Kidney epithelial cell (primary cell): ENCODE data around the gene USP12. TPM values are rescaled to one million over a fixed set of nuclear protein-coding genes. Genes with fewer than 3 reads are reported as not detected.

Source experiments
- DNase-seq: peaks from one replicate; pipeline ENCODE4 v3.0.0-alpha.2; 2010; ENCODE audit warnings: low read depth
- H3K27me3 ChIP-seq: 2 replicates; pipeline ENCODE4 v1.6.0; 2011; ENCODE audit warnings: low read length; ENCODE audit not compliant: control insufficient read depth, insufficient read depth
- H3K36me3 ChIP-seq: 2 replicates; pipeline ENCODE4 v1.5.1; 2011; ENCODE audit warnings: low read length; ENCODE audit not compliant: control insufficient read depth, insufficient read depth
- H3K4me3 ChIP-seq: 2 replicates; pipeline ENCODE4 v1.5.1; 2011; ENCODE audit warnings: low read depth, mild to moderate bottlenecking, control low read depth, low read length
- total RNA-seq: library from RNA; depleted of rRNA; stranded (reverse); fragments of >200 nt; gene quantifications from 2 replicates; pipeline ENCODE4 v1.2.3, GENCODE V29; 2015
- TF ChIP-seq, protein P1 (sequence below): IDR thresholded peaks from 2 replicates; pipeline ENCODE4 v1.5.1; 2011; ENCODE audit warnings: mild to moderate bottlenecking, moderate library complexity, low read length, control low read depth, inconsistent platforms; ENCODE audit not compliant: insufficient read depth, poor library complexity, severe bottlenecking

Gene USP12
- total RNA-seq, 1 donor from 2014 or later: 13.8 TPM

GRCh38 chr13:27110056-27110746, 61.4 kb downstream of the USP12 start:
- Histone ChIP-seq H3K4me3 (no peak overlapping the region), H3K36me3 (no peaks in the 10 kb centered on the region), H3K27me3 (no peaks in the 10 kb centered on the region)
- DNase-seq: no peak
- TF ChIP-seq, protein P1, sequence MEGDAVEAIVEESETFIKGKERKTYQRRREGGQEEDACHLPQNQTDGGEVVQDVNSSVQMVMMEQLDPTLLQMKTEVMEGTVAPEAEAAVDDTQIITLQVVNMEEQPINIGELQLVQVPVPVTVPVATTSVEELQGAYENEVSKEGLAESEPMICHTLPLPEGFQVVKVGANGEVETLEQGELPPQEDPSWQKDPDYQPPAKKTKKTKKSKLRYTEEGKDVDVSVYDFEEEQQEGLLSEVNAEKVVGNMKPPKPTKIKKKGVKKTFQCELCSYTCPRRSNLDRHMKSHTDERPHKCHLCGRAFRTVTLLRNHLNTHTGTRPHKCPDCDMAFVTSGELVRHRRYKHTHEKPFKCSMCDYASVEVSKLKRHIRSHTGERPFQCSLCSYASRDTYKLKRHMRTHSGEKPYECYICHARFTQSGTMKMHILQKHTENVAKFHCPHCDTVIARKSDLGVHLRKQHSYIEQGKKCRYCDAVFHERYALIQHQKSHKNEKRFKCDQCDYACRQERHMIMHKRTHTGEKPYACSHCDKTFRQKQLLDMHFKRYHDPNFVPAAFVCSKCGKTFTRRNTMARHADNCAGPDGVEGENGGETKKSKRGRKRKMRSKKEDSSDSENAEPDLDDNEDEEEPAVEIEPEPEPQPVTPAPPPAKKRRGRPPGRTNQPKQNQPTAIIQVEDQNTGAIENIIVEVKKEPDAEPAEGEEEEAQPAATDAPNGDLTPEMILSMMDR: no peak

DNA sequence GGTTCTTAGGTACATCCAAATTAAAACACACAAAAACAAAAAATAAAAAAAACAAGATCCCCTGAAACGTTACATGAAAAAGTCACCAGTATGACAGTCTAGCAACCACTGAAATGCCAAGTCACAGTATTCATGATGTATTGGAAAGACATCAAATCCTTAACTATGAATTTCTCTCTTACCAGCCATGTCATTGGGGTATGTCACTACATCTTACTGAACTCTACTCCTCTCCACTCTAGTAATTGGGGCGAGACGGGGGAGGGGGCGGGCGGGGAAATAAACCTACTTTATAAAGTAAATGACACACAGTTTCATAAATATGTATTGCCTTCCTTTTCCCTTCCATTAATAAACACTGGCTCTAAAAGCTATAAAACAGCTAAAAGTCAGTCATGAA, 65.5 kb downstream of the USP12 start:
- DNase-seq: no peak
- TF ChIP-seq, protein P1: no peak
- Histone ChIP-seq H3K36me3 (no peaks in the 10 kb centered on the region), H3K4me3 (no peak overlapping the region), H3K27me3 (no peaks in the 10 kb centered on the region)

DNA sequence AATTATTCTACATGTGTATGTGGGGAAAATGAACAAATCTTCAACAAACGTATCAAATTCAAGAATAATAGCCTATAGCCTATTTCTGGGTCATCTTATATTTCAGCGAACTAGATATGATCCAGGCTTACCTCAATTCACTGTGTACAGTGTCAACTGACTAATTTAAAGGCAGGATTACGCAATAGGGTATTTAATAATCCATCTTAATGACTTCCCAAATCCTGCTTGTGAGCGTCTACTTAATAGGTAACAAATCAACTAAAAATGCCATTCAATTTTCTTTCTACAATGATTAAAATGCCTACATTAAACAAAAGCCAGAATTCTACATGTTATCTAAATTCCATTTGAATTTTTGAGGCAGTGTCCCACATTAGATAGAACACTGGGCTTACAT, 67.0 kb downstream of the USP12 start:
- DNase-seq: no peak
- no peak overlapping the region for H3K4me3 ChIP-seq
- H3K36me3 ChIP-seq: no peaks in the 10 kb centered on the region
- TF ChIP-seq, protein P1: no peak
- no peaks in the 10 kb centered on the region for H3K27me3 ChIP-seq

DNA sequence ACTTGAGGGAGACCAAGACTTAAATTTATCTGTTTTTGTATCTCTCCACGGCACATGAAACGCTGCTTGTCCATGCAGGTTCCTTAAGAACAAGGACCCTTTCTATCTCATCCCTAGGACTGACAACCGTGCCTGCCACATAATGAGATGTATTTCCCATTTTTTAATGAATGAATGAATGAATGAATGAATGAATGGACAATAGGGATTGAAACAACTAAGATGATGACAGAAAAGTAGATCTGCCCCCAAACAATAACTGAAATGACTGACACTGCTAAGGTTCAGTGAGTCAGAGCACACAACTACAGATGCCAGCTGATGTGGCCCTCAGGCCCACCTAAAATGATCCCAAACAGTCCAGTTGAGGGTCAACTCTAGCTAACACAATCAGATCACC, 69.8 kb downstream of the USP12 start:
- TF ChIP-seq, protein P1: no peak
- Histone ChIP-seq H3K36me3 (no peaks in the 10 kb centered on the region), H3K27me3 (no peaks in the 10 kb centered on the region), H3K4me3 (no peak overlapping the region)
- DNase-seq: no peak

GRCh38 chr13:27101289-27101688, 70.3 kb downstream of the USP12 start:
- no peak for DNase-seq

More at GRCh38 chr13:27101289-27101688, 70.3 kb downstream of the USP12 start:
- TF ChIP-seq, protein P1: no peak
- H3K36me3 ChIP-seq: no peaks in the 10 kb centered on the region
- no peak overlapping the region for H3K4me3 ChIP-seq
- no peaks in the 10 kb centered on the region for H3K27me3 ChIP-seq
